Frontal cortex (tissue), 4 donors: ENCODE results near the gene NOS3. TPM values are rescaled to one million over a fixed set of nuclear protein-coding genes. Genes with fewer than 3 reads are reported as not detected.

Source experiments
- DNase-seq, 2 donors: peaks; one replicate each; pipeline ENCODE4 v3.0.0; 2012; ENCODE audit warnings: low spot score in 2 of 2
- FAIRE-seq: peaks from 2 replicates; lab custom pipeline; 2012; peaks lifted over from hg19 to GRCh38; lab: Jason Lieb, UNC
- total RNA-seq: library from RNA; depleted of rRNA; stranded (reverse); fragments of >200 nt; gene quantifications from one replicate; pipeline ENCODE4 v1.2.3, GENCODE V29; 2014
- donor health status: control.
- donor health status: control.
- donor health status: control.

NOS3 gene
- total RNA-seq: 0.82 TPM

DNA sequence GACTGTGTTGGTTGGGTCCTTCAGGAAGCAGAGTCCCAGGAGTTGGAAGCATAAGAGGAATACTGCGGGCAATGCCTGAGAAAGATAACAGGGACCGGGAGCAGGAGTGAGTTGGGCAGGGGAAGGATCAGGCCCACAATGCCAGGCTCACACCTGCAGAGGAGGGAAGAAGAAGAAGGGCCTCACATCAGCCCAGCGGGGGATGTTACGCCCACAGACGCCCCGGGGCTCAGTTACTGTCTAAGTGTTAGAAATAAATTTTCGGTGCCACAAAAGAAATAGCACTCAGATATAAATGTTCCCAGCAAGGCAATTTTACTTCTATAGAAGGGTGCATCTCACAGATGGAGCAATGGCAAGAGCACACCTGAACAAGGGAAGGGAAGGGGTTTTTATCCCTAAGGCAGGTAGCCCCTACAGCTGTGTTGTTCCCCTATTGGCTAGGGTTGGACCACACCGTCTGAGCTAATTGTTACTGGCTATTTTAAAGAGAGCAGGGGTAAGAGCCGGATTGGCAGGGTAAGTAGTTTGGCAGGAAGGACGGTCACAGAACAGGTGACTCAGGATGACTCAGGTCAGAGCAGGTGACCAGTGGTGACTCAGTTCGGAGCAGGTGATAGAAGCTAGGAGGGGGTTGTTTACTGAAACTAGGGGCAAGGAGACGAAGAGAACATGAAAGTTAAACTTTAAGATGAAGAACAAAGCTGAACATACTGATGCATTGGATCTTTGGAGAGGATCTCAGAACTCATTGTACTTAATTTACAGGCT, at the start of gene NOS3:
Gene NOS3, plus strand, starts transcription at position 602 of the 771 bp plus-strand sequence. CDS start 2,787 bp downstream, outside the sequence.
- FAIRE-seq (no peak), DNase-seq (no peak)

GRCh38 chr7:150941351-150942000, 49.3 kb upstream of the NOS3 start:
- no peak for DNase-seq
- FAIRE-seq: no peak

GRCh38 chr7:150942001-150942590, 48.7 kb upstream of the NOS3 start:
- no peak for DNase-seq
- FAIRE-seq: no peak

GRCh38 chr7:150942591-150943452, 48.0 kb upstream of the NOS3 start:
- DNase-seq: no peak
- no peak for FAIRE-seq

GRCh38 chr7:150943453-150943814, 47.4 kb upstream of the NOS3 start:
- no peak for FAIRE-seq
- DNase-seq: no peak

DNA sequence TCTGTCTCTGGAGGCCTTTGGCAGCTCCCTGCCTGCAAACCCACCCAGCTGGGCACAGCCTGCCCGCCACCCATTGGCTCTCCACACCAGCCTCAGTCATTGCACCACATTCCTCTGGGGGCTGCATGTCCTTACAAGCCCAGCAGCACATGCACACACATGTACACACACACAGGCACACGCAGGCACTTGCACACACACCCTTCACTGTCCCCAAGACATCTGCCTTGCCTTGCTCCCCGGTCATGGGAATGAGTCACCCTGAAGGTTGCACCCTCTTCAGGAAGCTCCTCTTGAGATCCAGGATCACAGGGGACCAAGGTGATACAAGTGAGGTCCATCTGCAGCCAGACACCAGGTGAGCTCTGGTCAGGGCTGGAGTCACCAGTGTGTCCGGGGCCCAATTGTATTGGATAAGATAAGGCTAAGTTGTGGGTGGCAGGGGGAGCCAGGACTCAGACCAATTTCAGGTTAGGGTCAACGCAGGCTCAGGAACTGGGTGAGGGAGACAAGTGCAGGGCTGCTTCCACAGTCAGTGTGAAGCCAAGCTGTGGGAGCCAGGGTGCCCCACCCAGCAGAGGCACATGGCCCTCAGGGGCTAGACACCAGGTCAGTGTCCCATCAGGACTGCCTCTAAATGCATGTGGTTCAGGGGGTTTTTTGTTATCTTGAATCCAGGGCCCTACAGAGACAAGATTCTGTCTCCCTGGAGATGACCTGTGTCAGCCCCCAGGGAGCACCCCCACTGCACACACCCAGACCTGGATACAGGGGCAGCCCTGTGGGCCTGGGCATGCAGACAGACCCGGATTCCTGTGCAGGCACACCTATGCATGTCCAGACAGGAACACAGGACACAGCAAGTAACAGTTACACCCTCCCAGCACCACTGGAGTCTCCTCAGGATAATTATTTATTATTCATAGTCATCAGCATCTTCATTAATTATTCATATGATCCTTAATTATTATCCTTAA, 46.5 kb upstream of the NOS3 start:
- FAIRE-seq (no peak), DNase-seq (no peak)

DNA sequence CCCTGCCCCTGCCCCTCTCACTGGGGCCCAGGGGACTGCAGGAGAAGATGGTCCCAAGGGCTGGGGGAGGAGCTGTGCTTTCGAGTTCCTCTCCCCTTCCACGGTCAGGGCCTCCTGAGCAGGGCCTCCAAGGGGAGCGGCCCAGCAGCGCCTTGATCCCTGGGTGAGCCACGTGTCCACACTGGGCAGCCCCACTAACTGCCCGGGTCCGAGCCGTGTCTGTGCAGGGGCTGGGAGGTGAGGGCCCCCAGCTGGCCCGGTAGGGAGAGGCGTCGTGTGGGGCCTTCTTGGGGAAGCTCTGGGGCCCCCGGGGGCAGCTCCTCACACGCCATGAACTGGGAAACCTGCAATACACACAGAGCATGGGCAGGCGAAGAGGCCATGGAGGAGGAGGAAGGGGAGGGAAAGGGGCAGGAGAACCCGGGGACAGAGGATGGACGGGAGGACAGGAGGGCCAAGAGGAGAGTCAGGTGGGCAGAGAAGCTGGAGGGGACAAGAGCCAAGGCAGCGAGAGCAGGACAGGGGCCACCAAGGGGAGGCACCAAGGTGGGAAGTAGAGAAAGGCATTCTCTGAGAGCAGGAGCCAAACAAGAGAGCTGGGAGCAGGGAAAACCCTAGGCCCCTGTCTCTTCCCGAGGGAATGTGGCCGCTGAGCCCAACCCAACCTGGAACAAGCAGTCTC, 45.5 kb upstream of the NOS3 start:
- FAIRE-seq (no peak), DNase-seq (no peak)

GRCh38 chr7:150945853-150946420, 44.9 kb upstream of the NOS3 start:
- FAIRE-seq (no peak), DNase-seq (peak in 1 of 2 donors; percentile 78)

- FAIRE-seq (no peak), DNase-seq (no peak)
Observed at GRCh38 chr7:150946421-150947240, 44.2 kb upstream of the NOS3 start.

- FAIRE-seq (no peak), DNase-seq (no peak)
Observed at GRCh38 chr7:150947241-150947745, 43.5 kb upstream of the NOS3 start.

DNA sequence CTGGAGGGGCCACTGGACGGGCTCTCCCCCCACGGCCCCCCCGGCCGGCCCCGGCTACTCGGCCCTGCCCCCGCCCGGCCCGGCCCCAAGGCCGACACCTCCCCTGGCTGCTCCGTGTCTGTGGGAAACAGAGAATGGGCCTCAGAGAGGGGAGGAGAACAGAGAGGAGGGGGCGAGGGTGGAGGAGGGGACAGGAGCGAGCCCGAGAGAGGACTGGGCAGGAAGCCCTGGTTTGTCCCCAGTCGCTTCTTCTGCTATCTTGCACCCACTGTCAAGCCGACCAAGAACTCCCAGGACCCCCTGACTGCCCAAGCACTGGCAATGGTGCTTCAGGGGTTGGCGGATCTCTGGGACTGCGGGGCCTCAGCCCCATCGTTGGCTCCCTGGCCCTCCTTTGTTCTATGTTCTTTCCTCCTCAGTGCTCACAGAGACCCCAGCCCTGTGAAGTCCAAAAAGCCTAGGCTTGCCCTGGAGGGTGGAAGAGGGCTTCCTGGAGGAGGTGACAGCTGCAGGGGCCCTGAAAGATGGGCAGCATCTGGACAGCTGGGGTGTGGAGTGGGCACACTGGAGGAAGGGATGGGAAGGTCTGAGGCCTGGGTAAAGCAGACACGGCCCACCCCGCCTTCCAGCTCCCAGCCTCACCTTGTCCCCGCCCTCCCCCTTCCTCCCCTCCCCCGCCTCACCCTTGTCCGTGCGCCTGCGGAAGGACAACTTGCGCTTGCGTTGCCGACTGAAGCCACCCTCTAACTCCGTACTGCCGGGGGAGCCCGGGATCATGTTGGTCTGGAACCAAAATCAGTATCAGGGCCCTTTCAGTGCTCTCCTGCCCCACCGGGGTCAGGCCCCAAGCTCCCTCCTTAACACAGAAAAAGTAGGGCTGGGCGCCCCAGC, 42.8 kb upstream of the NOS3 start:
- FAIRE-seq (no peak), DNase-seq (peak in 1 of 2 donors; percentile 31)

- FAIRE-seq: no peak
- no peak for DNase-seq
Observed at GRCh38 chr7:150948791-150949251, 42.0 kb upstream of the NOS3 start.

DNA sequence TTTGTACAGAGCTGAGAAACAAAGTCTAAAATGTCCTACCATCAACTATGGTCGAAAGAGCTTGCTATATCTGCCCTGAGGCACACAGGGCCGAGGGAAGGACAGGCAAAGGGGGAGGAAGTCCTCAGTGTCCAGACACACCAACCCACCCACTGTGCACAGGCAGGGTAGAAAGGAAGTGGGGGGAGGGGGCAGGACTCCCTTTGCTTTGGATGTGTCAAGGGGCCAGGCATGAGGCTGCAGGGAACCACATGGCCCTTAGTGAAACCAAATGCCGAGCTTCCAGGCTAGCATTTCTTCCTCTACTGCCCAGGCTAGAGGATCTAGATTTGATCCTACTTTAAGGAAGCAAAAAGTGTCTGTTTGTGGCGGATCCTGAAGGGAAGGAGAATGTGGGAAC, 41.3 kb upstream of the NOS3 start:
- DNase-seq: peak in 1 of 2 donors; percentile 50
- no peak for FAIRE-seq

DNA sequence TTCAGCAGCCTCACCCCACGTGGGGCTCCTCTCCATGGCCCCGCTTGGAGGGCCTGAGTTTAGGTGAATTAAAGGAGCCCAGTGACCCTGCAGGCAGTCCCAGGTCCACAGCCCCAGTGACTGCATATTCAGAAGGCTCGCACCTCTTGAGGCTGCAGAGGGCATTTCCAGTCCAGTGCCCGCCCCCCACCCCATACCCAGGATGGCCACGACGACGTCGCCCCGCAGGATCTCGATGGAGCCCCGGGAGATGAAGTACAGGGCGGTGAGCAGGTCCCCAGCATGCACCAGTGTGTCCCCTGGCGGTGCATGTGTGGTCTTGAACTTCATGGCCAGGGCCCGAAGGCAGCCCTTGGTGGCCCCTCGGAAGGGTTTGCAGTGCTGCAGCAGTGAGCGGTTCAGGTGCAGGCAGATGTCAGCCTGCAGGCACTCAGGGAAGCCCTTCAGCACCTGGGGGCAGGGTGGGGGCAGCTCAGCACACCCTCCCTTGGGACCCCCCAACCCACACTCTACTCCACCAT, 40.8 kb upstream of the NOS3 start:
- DNase-seq (peak in 1 of 2 donors; percentile 28), FAIRE-seq (no peak)

GRCh38 chr7:150950496-150951180, 40.2 kb upstream of the NOS3 start:
- FAIRE-seq (no peak), DNase-seq (no peak)
